T-helper 2 cell treated with Interferon-gamma antibody and Interleukin-4, amounts not matched to agents 5 μg/mL and 100 μg/mL, for 36 hours (primary cell): ENCODE measurements around the gene GRM1.

Experiments
- DNase-seq: peaks from one replicate; pipeline ENCODE4 v3.0.0; 2021; ENCODE audit warnings: low spot score
- H3K27ac Mint-ChIP-seq: one replicate; pipeline ENCODE4 v1.8.0; 2021; ENCODE audit warnings: mild to moderate bottlenecking, mixed read lengths
- H3K27me3 Mint-ChIP-seq: one replicate; pipeline ENCODE4 v1.8.0; 2021; ENCODE audit warnings: low read depth, mixed read lengths
- H3K36me3 Mint-ChIP-seq: one replicate; pipeline ENCODE4 v1.8.0; 2021; ENCODE audit warnings: low read depth, mixed read lengths
- H3K4me1 Mint-ChIP-seq: one replicate; pipeline ENCODE4 v1.8.0; 2021; ENCODE audit warnings: low read depth, mixed read lengths
- H3K4me3 Mint-ChIP-seq: one replicate; pipeline ENCODE4 v1.8.0; 2022; ENCODE audit warnings: mild to moderate bottlenecking, moderate library complexity, mixed read lengths
- H3K9me3 Mint-ChIP-seq: one replicate; pipeline ENCODE4 v1.8.0; 2021; ENCODE audit warnings: mixed read lengths

GRM1 gene

GRCh38 chr6:146282837-146283236 is 254.0 kb downstream of the GRM1 start:
- Mint-ChIP-seq H3K36me3 (no peaks in the 10 kb centered on the region), H3K4me1 (no peaks in the 10 kb centered on the region), H3K4me3 (no peak overlapping the region), H3K9me3 (no peaks in the 10 kb centered on the region), H3K27me3 (no peaks in the 10 kb centered on the region), H3K27ac (no peak overlapping the region)
- DNase-seq: no peak

- no peak overlapping the region for H3K4me3 Mint-ChIP-seq
- no peak overlapping the region for H3K27ac Mint-ChIP-seq
- H3K4me1 Mint-ChIP-seq: no peaks in the 10 kb centered on the region
- H3K9me3 Mint-ChIP-seq: no peaks in the 10 kb centered on the region
- H3K27me3 Mint-ChIP-seq: no peaks in the 10 kb centered on the region
- DNase-seq: no peak
- H3K36me3 Mint-ChIP-seq: no peaks in the 10 kb centered on the region
Observed at GRCh38 chr6:146284311-146284710, 255.4 kb downstream of the GRM1 start.

- Mint-ChIP-seq H3K27me3 (no peaks in the 10 kb centered on the region), H3K27ac (no peak overlapping the region), H3K4me3 (no peak overlapping the region), H3K4me1 (no peaks in the 10 kb centered on the region), H3K9me3 (no peaks in the 10 kb centered on the region), H3K36me3 (no peaks in the 10 kb centered on the region)
- DNase-seq: no peak
Observed at GRCh38 chr6:146286961-146287360, 258.1 kb downstream of the GRM1 start.

GRCh38 chr6:146287691-146288369 is 259.0 kb downstream of the GRM1 start:
- H3K27ac Mint-ChIP-seq: no peak overlapping the region
- H3K27me3 Mint-ChIP-seq: no peaks in the 10 kb centered on the region
- no peak for DNase-seq
- H3K9me3 Mint-ChIP-seq: no peaks in the 10 kb centered on the region
- no peaks in the 10 kb centered on the region for H3K4me1 Mint-ChIP-seq
- H3K36me3 Mint-ChIP-seq: no peaks in the 10 kb centered on the region
- no peak overlapping the region for H3K4me3 Mint-ChIP-seq

GRCh38 chr6:146289816-146290588 is 261.1 kb downstream of the GRM1 start:
- H3K4me3 Mint-ChIP-seq: no peak overlapping the region
- no peaks in the 10 kb centered on the region for H3K4me1 Mint-ChIP-seq
- no peak overlapping the region for H3K27ac Mint-ChIP-seq
- no peaks in the 10 kb centered on the region for H3K36me3 Mint-ChIP-seq
- no peaks in the 10 kb centered on the region for H3K9me3 Mint-ChIP-seq
- H3K27me3 Mint-ChIP-seq: no peaks in the 10 kb centered on the region
- no peak for DNase-seq

- H3K9me3 Mint-ChIP-seq: no peaks in the 10 kb centered on the region
- H3K4me3 Mint-ChIP-seq: no peak overlapping the region
- no peak for DNase-seq
- no peaks in the 10 kb centered on the region for H3K36me3 Mint-ChIP-seq
- no peaks in the 10 kb centered on the region for H3K4me1 Mint-ChIP-seq
- H3K27me3 Mint-ChIP-seq: no peaks in the 10 kb centered on the region
- no peak overlapping the region for H3K27ac Mint-ChIP-seq
Observed at GRCh38 chr6:146290589-146290901, 261.7 kb downstream of the GRM1 start.

- Mint-ChIP-seq H3K36me3 (no peaks in the 10 kb centered on the region), H3K27me3 (no peaks in the 10 kb centered on the region), H3K9me3 (no peaks in the 10 kb centered on the region), H3K4me3 (no peak overlapping the region), H3K27ac (no peak overlapping the region), H3K4me1 (no peaks in the 10 kb centered on the region)
- no peak for DNase-seq
Observed at GRCh38 chr6:146292506-146292905, 263.6 kb downstream of the GRM1 start.

GRCh38 chr6:146295695-146296094 is 266.8 kb downstream of the GRM1 start:
- H3K4me1 Mint-ChIP-seq: no peaks in the 10 kb centered on the region
- H3K27ac Mint-ChIP-seq: no peak overlapping the region
- H3K9me3 Mint-ChIP-seq: no peaks in the 10 kb centered on the region
- no peaks in the 10 kb centered on the region for H3K27me3 Mint-ChIP-seq
- no peak overlapping the region for H3K4me3 Mint-ChIP-seq
- no peak for DNase-seq
- H3K36me3 Mint-ChIP-seq: no peaks in the 10 kb centered on the region

- Mint-ChIP-seq H3K27me3 (no peaks in the 10 kb centered on the region), H3K36me3 (no peaks in the 10 kb centered on the region), H3K4me1 (no peaks in the 10 kb centered on the region), H3K27ac (no peak overlapping the region), H3K9me3 (no peaks in the 10 kb centered on the region), H3K4me3 (no peak overlapping the region)
- DNase-seq: no peak
Observed at GRCh38 chr6:146297815-146298214, 269.0 kb downstream of the GRM1 start.

GRCh38 chr6:146300521-146300920 is 271.7 kb downstream of the GRM1 start:
- no peak for DNase-seq
- Mint-ChIP-seq H3K27ac (no peak overlapping the region), H3K27me3 (no peaks in the 10 kb centered on the region), H3K4me3 (no peak overlapping the region), H3K9me3 (no peaks in the 10 kb centered on the region), H3K36me3 (no peaks in the 10 kb centered on the region), H3K4me1 (no peaks in the 10 kb centered on the region)

- no peak overlapping the region for H3K27ac Mint-ChIP-seq
- H3K9me3 Mint-ChIP-seq: no peaks in the 10 kb centered on the region
- no peak for DNase-seq
- H3K36me3 Mint-ChIP-seq: no peaks in the 10 kb centered on the region
- no peaks in the 10 kb centered on the region for H3K27me3 Mint-ChIP-seq
- no peaks in the 10 kb centered on the region for H3K4me1 Mint-ChIP-seq
- H3K4me3 Mint-ChIP-seq: no peak overlapping the region
Observed at GRCh38 chr6:146301764-146302163, 272.9 kb downstream of the GRM1 start.

GRCh38 chr6:146302994-146303393 is 274.1 kb downstream of the GRM1 start:
- H3K27me3 Mint-ChIP-seq: no peaks in the 10 kb centered on the region
- DNase-seq: no peak
- no peaks in the 10 kb centered on the region for H3K4me1 Mint-ChIP-seq
- H3K27ac Mint-ChIP-seq: no peak overlapping the region
- no peaks in the 10 kb centered on the region for H3K9me3 Mint-ChIP-seq
- H3K36me3 Mint-ChIP-seq: no peaks in the 10 kb centered on the region
- no peak overlapping the region for H3K4me3 Mint-ChIP-seq

GRCh38 chr6:146304181-146304580 is 275.3 kb downstream of the GRM1 start:
- Mint-ChIP-seq H3K36me3 (no peaks in the 10 kb centered on the region), H3K4me1 (no peaks in the 10 kb centered on the region), H3K4me3 (no peak overlapping the region), H3K27ac (no peak overlapping the region), H3K9me3 (no peaks in the 10 kb centered on the region), H3K27me3 (no peaks in the 10 kb centered on the region)
- DNase-seq: no peak

GRCh38 chr6:146305092-146305491 is 276.2 kb downstream of the GRM1 start:
- H3K36me3 Mint-ChIP-seq: no peaks in the 10 kb centered on the region
- no peak overlapping the region for H3K4me3 Mint-ChIP-seq
- H3K27me3 Mint-ChIP-seq: no peaks in the 10 kb centered on the region
- no peaks in the 10 kb centered on the region for H3K9me3 Mint-ChIP-seq
- H3K4me1 Mint-ChIP-seq: no peaks in the 10 kb centered on the region
- H3K27ac Mint-ChIP-seq: no peak overlapping the region
- DNase-seq: no peak

GRCh38 chr6:146305951-146306350 is 277.1 kb downstream of the GRM1 start:
- Mint-ChIP-seq H3K4me1 (no peaks in the 10 kb centered on the region), H3K9me3 (no peaks in the 10 kb centered on the region), H3K36me3 (no peaks in the 10 kb centered on the region), H3K27me3 (no peaks in the 10 kb centered on the region), H3K27ac (no peak overlapping the region), H3K4me3 (no peak overlapping the region)
- no peak for DNase-seq
